MCF 10A (cell line): ENCODE data around the gene NEK5. TPM values are rescaled to one million over a fixed set of nuclear protein-coding genes. Genes with fewer than 3 reads are reported as not detected.
A peak's percentile ranks its signal among the peaks of the same experiment; 100 is the strongest.

ENCODE experiments used
- BruUV-seq: library from RNA; stranded (reverse); fragments of 400-500 nt; replicated peaks from 2 replicates; lab custom pipeline; 2021; lab: Mats Ljungman, UMichigan
- CTCF ChIA-PET: fragments of 300-600 bp; sonication (Branson Sonifier 250); formaldehyde crosslinking; extraction: SDS; loops from one replicate; lab custom pipeline; 2021; ENCODE audit warnings: antibody characterized with exemption, inconsistent platforms; lab: Yijun Ruan, JAX
- POLR2A ChIA-PET: fragments of 300-600, 350-650 bp; sonication (Branson Sonifier 250); formaldehyde crosslinking; extraction: SDS; loops from one replicate; lab custom pipeline; 2020; ENCODE audit warnings: antibody characterized with exemption, inconsistent platforms; lab: Yijun Ruan, JAX
- DNase-seq: peaks from one replicate; pipeline ENCODE4 v3.0.0-alpha.2; 2018; ENCODE audit not compliant: unreplicated experiment
- H3K27ac Mint-ChIP-seq: one replicate; pipeline ENCODE4 v1.8.0; 2022; ENCODE audit warnings: mild to moderate bottlenecking, low read depth, mixed read lengths; ENCODE audit not compliant: unreplicated experiment
- H3K27me3 Mint-ChIP-seq: one replicate; pipeline ENCODE4 v1.8.0; 2022; ENCODE audit warnings: mixed read lengths; ENCODE audit not compliant: insufficient read depth, unreplicated experiment
- H3K36me3 Mint-ChIP-seq: one replicate; pipeline ENCODE4 v1.8.0; 2022; ENCODE audit warnings: mild to moderate bottlenecking, moderate library complexity, mixed read lengths; ENCODE audit not compliant: insufficient read depth, unreplicated experiment
- H3K4me1 Mint-ChIP-seq: one replicate; pipeline ENCODE4 v1.8.0; 2022; ENCODE audit warnings: mixed read lengths; ENCODE audit not compliant: insufficient read depth, unreplicated experiment
- H3K4me3 Mint-ChIP-seq: one replicate; pipeline ENCODE4 v1.8.0; 2022; ENCODE audit warnings: mild to moderate bottlenecking, moderate library complexity, mixed read lengths; ENCODE audit not compliant: unreplicated experiment
- H3K9me3 Mint-ChIP-seq: one replicate; pipeline ENCODE4 v1.8.0; 2022; ENCODE audit warnings: mixed read lengths; ENCODE audit not compliant: unreplicated experiment
- CTCF ChIP-seq: fragments of 200-600 bp; IDR thresholded peaks from one replicate; pipeline ENCODE4 v1.8.0; 2022; ENCODE audit warnings: antibody characterized with exemption, mild to moderate bottlenecking; ENCODE audit not compliant: unreplicated experiment
- intact Hi-C: fragments of 100-400 bp; cut with micrococcal nuclease; formaldehyde crosslinking; loops from 2 replicates; pipeline ENCODE4 v1.14.1; 2022
- total RNA-seq: library from RNA; stranded (reverse); gene quantifications from 2 replicates; pipeline ENCODE4 v1.2.3, GENCODE V29; 2022

NEK5 gene
- total RNA-seq, 1 experiment from 2014 or later = 0.21 TPM

DNA sequence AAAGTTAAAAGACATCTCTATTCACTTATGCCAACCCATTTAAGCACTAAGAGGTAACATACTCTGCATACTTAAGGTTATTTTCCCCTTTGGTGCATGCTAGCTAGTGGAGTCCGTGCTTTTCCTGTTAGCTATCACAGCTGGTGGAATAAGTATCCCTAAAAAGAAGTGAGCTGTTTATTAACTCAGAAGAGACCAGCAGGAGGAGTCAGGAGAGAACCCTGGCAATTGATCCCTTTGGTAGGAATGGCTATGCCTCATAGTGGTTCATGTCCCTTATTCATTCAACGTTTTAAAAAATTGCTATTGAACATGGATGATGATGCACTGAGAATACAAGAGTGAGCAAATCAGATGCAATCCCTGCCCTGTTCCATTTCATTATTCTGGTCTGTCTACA is 12.4 kb upstream of the NEK5 start:
- Mint-ChIP-seq H3K4me3 (no peak overlapping the region), H3K4me1 (no peaks in the 10 kb centered on the region), H3K27me3 (no peaks in the 10 kb centered on the region), H3K27ac (no peak overlapping the region), H3K9me3 (no peaks in the 10 kb centered on the region), H3K36me3 (peaks cover 32% of the 10 kb centered on the region)
- BruUV-seq = no TSS peak
- ChIA-PET CTCF (interaction anchor here (0.6 to 1.5 kb wide), 5 partner anchors 10 to 217 kb away, joined by 3 to 8 read pairs (median 3); no protein-coding TSS in a partner anchor), POLR2A (no interaction called here)
- intact Hi-C loops = no loop called here
- TF ChIP-seq CTCF = no peak
- no peak for DNase-seq

DNA sequence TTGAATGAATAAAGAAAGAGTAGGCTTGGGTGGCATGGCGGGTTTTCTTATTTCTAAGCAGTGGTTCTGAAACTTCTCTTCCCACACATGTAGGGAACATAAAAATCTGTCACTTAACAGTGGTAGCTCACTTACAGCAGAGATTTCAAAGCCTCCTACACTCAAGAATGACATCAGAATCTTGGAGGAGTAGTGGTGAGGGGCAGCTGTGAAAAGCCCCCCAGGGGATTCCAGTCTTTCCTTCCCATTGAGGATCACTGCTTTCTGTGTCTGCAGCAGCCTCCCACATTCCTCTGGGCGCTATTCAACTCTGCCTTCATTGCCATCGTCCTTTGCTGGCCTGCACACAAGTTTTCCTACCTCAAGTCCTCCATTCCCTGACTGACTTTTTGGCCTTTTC is 8.6 kb upstream of the NEK5 start:
- no TSS peak for BruUV-seq
- Mint-ChIP-seq H3K27me3 (no peaks in the 10 kb centered on the region), H3K9me3 (no peaks in the 10 kb centered on the region), H3K4me3 (no peak overlapping the region), H3K36me3 (peaks cover 34% of the 10 kb centered on the region), H3K27ac (no peak overlapping the region), H3K4me1 (no peaks in the 10 kb centered on the region)
- intact Hi-C loops = no loop called here
- no peak for TF ChIP-seq CTCF
- CTCF ChIA-PET = interaction anchor here (1.5 kb wide), 1 partner anchor 10 kb away, joined by 8 read pairs; no protein-coding TSS in a partner anchor
- DNase-seq = no peak
- POLR2A ChIA-PET = no interaction called here

- no peak for DNase-seq
- Mint-ChIP-seq H3K4me3 (no peak overlapping the region), H3K36me3 (peaks cover 39% of the 10 kb centered on the region), H3K27ac (no peak overlapping the region), H3K4me1 (no peaks in the 10 kb centered on the region), H3K9me3 (no peaks in the 10 kb centered on the region), H3K27me3 (no peaks in the 10 kb centered on the region)
- ChIA-PET CTCF (interaction anchor here (1.5 kb wide), 1 partner anchor 9 kb away, joined by 8 read pairs; no protein-coding TSS in a partner anchor), POLR2A (no interaction called here)
- no peak for TF ChIP-seq CTCF
- intact Hi-C loops = no loop called here
- no TSS peak for BruUV-seq
Measured at GRCh38 chr13:52136763-52137162, 7.9 kb upstream of the NEK5 start.

- no TSS peak for BruUV-seq
- CTCF ChIA-PET = interaction anchor here (0.6 to 1.5 kb wide), 6 partner anchors 10 to 651 kb away, joined by 3 to 7 read pairs (median 3); partner anchors contain the start of gene NEK3
- intact Hi-C loops = no loop called here
- Mint-ChIP-seq H3K36me3 (peaks cover 25% of the 10 kb centered on the region), H3K27ac (no peak overlapping the region), H3K9me3 (no peaks in the 10 kb centered on the region), H3K27me3 (no peaks in the 10 kb centered on the region), H3K4me3 (no peak overlapping the region), H3K4me1 (peaks cover 5% of the 10 kb centered on the region)
- peak; percentile 50 for DNase-seq
- POLR2A ChIA-PET = interaction anchor here (0.7 to 0.9 kb wide), 3 partner anchors 118 to 680 kb away, joined by 3 to 4 read pairs (median 3); no protein-coding TSS in a partner anchor
- no peak for TF ChIP-seq CTCF
Measured at GRCh38 chr13:52130641-52131040, 1.8 kb upstream of the NEK5 start.
